Loucy (cell line): Measurements from ENCODE around the gene TSPAN32.

ENCODE experiments used
- H2AFZ ChIP-seq: fragments of 200-600 bp; sonication (generic); 2 replicates; pipeline ENCODE4 v1.6.0; 2016; ENCODE audit warnings: antibody characterized with exemption, mild to moderate bottlenecking, low read length, moderate library complexity
- H3F3A ChIP-seq: fragments of 200-600 bp; 2 replicates; pipeline ENCODE4 v1.6.0; 2016; ENCODE audit warnings: antibody characterized with exemption, low read depth, mild to moderate bottlenecking
- H3K27me3 ChIP-seq: fragments of 200-600 bp; sonication (generic); 2 replicates; pipeline ENCODE4 v1.6.1; 2014; ENCODE audit warnings: low read length, mild to moderate bottlenecking; ENCODE audit not compliant: insufficient read depth, poor library complexity, severe bottlenecking
- H3K36me3 ChIP-seq: fragments of 200-600 bp; sonication (generic); 2 replicates; pipeline ENCODE4 v1.6.1; 2016; ENCODE audit warnings: low read length; ENCODE audit not compliant: insufficient read depth
- H3K4me1 ChIP-seq: fragments of 200-600 bp; sonication (generic); 2 replicates; pipeline ENCODE4 v1.5.1; 2014; ENCODE audit warnings: low read length, mild to moderate bottlenecking; ENCODE audit not compliant: insufficient read depth, poor library complexity, severe bottlenecking
- H3K4me2 ChIP-seq: fragments of 200-600 bp; sonication (generic); 2 replicates; pipeline ENCODE4 v1.6.0; 2014; ENCODE audit warnings: antibody characterized with exemption, low read length, low read depth, mild to moderate bottlenecking; ENCODE audit not compliant: poor library complexity, severe bottlenecking
- H3K4me3 ChIP-seq: fragments of 200-600 bp; sonication (generic); 2 replicates; pipeline ENCODE4 v1.5.1; 2014; ENCODE audit warnings: low read length, mild to moderate bottlenecking, mixed read lengths; ENCODE audit not compliant: poor library complexity, severe bottlenecking
- H3K79me2 ChIP-seq: fragments of 200-600 bp; sonication (generic); 2 replicates; pipeline ENCODE4 v1.6.1; 2014; ENCODE audit warnings: low read length; ENCODE audit not compliant: insufficient read depth
- H3K9ac ChIP-seq: fragments of 200-600 bp; sonication (generic); 2 replicates; pipeline ENCODE4 v1.6.0; 2014; ENCODE audit warnings: mild to moderate bottlenecking, low read depth, low read length, moderate library complexity; ENCODE audit not compliant: poor library complexity, severe bottlenecking
- H3K9me2 ChIP-seq: fragments of 200-600 bp; sonication (generic); replicated peaks from 2 replicates; pipeline ENCODE4 v1.6.1; 2016; ENCODE audit warnings: low read depth, low read length, mixed read lengths
- H3K9me3 ChIP-seq: fragments of 200-600 bp; sonication (generic); 2 replicates; pipeline ENCODE4 v1.6.1; 2014; ENCODE audit warnings: mild to moderate bottlenecking, antibody characterized with exemption, low read length, low read depth; ENCODE audit not compliant: insufficient read depth
- H4K20me1 ChIP-seq: fragments of 200-600 bp; sonication (generic); 2 replicates; pipeline ENCODE4 v1.6.0; 2014; ENCODE audit warnings: antibody characterized with exemption, low read length, mild to moderate bottlenecking; ENCODE audit not compliant: insufficient read depth, poor library complexity, severe bottlenecking
- CTCF ChIP-seq: fragments of 200-600 bp; sonication (generic); conservative IDR thresholded peaks from 2 replicates; pipeline ENCODE4 v1.5.1; 2014; ENCODE audit warnings: mild to moderate bottlenecking, antibody characterized with exemption, low read length
- EZH2phosphoT487 ChIP-seq: fragments of 200-600 bp; IDR thresholded peaks from 2 replicates; pipeline ENCODE4 v1.6.1; 2018; ENCODE audit warnings: antibody characterized with exemption, mild to moderate bottlenecking, moderate library complexity, borderline replicate concordance

Gene TSPAN32

GRCh38 chr11:2268729-2269600 lies 32.8 kb upstream of the TSPAN32 start:
- H4K20me1 ChIP-seq, result no peaks in the 10 kb centered on the region
- peak overlapping the region; percentile 73 for H3K9ac ChIP-seq
- H3K9me3 ChIP-seq, result no peaks in the 10 kb centered on the region
- H3K27me3 ChIP-seq, result no peaks in the 10 kb centered on the region
- TF ChIP-seq EZH2phosphoT487 (no peak), CTCF (no peak)
- H3K36me3 ChIP-seq, result no peaks in the 10 kb centered on the region
- peak overlapping the region; percentile 99 for H2AFZ ChIP-seq
- H3K79me2 ChIP-seq, result no peaks in the 10 kb centered on the region
- H3F3A ChIP-seq, result no peaks in the 10 kb centered on the region
- peak overlapping the region; percentile 82 for H3K4me3 ChIP-seq
- peak overlapping the region; percentile 75 for H3K4me2 ChIP-seq
- H3K9me2 ChIP-seq, result no peaks in the 10 kb centered on the region
- peaks cover 18% of the 10 kb centered on the region for H3K4me1 ChIP-seq

DNA sequence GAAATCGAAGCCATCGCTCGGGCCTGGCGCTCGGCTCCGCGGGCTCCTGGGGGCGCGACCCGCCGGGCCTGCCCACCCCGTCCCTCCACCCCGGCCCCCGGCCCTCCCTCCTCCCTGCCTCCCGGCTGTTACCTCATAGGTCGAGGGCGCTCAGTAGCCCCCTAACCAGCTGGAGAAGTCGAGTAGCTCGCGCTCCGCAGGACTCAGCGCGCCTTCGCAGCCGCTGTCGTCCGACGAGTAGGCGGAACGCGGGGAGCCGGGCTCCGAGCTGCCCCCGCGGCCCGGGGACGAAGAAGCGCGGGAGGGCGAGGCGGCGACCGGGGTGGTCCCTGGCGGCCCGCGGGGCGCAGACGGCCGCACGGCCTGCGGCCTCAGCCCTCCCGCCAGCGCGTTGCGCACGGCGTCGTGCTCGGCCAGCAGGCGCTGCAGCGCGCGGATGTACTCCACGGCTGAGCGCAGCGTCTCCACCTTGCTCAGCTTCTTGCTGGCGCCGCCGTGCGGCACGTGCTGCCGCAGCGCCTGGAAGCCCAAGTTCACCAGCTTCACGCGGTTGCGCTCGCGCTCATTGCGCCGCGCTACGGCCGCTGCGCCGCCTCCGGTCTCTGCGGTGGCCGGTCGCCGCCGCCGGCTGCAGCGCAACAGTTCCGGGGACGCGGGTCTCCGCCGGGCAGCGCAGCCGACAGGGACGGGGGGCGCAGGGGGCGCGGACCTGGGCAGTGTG lies 32.1 kb upstream of the TSPAN32 start:
- no peaks in the 10 kb centered on the region for H3K9me2 ChIP-seq
- peak overlapping the region; percentile 99 for H2AFZ ChIP-seq
- H3K9ac ChIP-seq, result peak overlapping the region; percentile 73
- H3K4me2 ChIP-seq, result peak overlapping the region; percentile 75
- H3K79me2 ChIP-seq, result no peaks in the 10 kb centered on the region
- peak overlapping the region; percentile 82 for H3K4me3 ChIP-seq
- no peak for TF ChIP-seq CTCF
- no peak for TF ChIP-seq EZH2phosphoT487
- H3K36me3 ChIP-seq, result no peaks in the 10 kb centered on the region
- no peaks in the 10 kb centered on the region for H3F3A ChIP-seq
- no peaks in the 10 kb centered on the region for H4K20me1 ChIP-seq
- peaks cover 18% of the 10 kb centered on the region for H3K4me1 ChIP-seq
- H3K27me3 ChIP-seq, result no peaks in the 10 kb centered on the region
- H3K9me3 ChIP-seq, result no peaks in the 10 kb centered on the region

DNA sequence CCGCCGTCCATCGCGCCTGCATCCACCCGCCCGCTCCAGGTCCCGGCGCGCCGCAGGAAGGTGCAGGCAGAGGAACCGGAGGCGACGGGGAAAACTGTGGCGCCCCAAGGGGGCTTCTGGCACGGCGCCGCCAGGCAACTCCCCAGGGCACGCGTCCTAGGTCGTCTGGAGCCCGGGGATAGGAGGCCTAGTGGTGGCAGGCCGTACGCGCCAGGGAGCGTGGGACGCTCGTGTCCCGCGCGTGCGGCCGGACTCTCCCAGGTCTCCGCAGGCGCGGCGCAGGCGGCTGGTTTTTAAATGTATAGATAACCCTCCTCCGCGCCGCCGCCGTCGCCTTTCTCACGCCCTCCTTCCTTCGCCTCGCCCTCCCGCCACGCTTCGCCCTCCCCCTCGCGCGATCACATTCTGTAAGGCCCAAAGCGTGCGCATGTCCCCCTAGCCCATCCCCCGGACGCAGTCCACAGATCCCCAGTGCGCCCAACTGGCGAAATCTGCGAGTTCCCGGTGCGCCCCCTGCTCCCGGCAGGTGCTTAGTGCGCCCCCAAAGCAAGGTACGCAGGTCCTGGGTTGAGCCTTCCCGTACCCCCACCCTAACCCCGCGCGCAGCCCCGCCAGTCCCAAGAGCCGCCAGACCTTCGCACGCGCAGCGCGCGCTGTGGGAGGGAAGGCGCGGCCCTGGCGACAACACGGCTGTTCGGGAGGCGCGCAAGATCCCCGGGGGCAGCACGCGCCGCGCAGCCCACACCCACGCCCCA lies 31.3 kb upstream of the TSPAN32 start, which contains the start of gene ASCL2:
Gene ASCL2, minus strand, starts transcription at position 267 of the 755 bp plus-strand sequence. Its CDS starts 256 bp downstream, at position 11.
- no peaks in the 10 kb centered on the region for H4K20me1 ChIP-seq
- H3K9me2 ChIP-seq, result no peaks in the 10 kb centered on the region
- H3K4me3 ChIP-seq, result peak within 1 kb of the TSS; percentile 82
- no peaks in the 10 kb centered on the region for H3F3A ChIP-seq
- no peaks in the 10 kb centered on the region for H3K27me3 ChIP-seq
- no peaks in the 10 kb centered on the region for H3K36me3 ChIP-seq
- H3K9ac ChIP-seq, result peak within 1 kb of the TSS; percentile 73
- H3K4me1 ChIP-seq, result peaks cover 15% of the 10 kb centered on the region
- TF ChIP-seq EZH2phosphoT487, result no peak
- no peaks in the 10 kb centered on the region for H3K9me3 ChIP-seq
- peak within 1 kb of the TSS; percentile 99 for H2AFZ ChIP-seq
- no peaks in the 10 kb centered on the region for H3K79me2 ChIP-seq
- H3K4me2 ChIP-seq, result peak within 1 kb of the TSS; percentile 75
